Stomach (tissue), 9 donors: ENCODE results near the gene MGAT4A. TPM values are rescaled to one million over a fixed set of nuclear protein-coding genes. Genes with fewer than 3 reads are reported as not detected.

Experiments
- DNase-seq, 2 donors: peaks; one replicate each; pipeline versions ENCODE4 v3.0.0 to v3.0.0-alpha.2; 2013 to 2019
- H3K27ac ChIP-seq, 5 donors: fragments of 200-600 bp in 4 of 5; sonication (generic) in 4 of 5; one replicate each; pipeline ENCODE4 v1.5.1; 2013 to 2019; ENCODE audit warnings: mild to moderate bottlenecking in 1 of 5, moderate library complexity in 1 of 5
- H3K27me3 ChIP-seq, 3 donors: fragments of 200-600 bp; sonication (generic); one replicate each; pipeline ENCODE4 v1.5.1; 2017 to 2019; ENCODE audit warnings: mixed run types in 1 of 3
- H3K36me3 ChIP-seq, 4 donors: fragments of 200-600 bp; sonication (generic); 1 replicate in 3 of 4; 2 replicates in 1 of 4; pipeline ENCODE4 v1.5.1; 2016 to 2019
- H3K4me1 ChIP-seq, 4 donors: fragments of 200-600 bp; sonication (generic); one replicate each; pipeline ENCODE4 v1.5.1; 2016 to 2019
- H3K4me3 ChIP-seq, 4 donors: fragments of 200-600 bp; sonication (generic) in 3 of 4; one replicate each; pipeline ENCODE4 v1.5.1; 2016 to 2019; ENCODE audit warnings: mild to moderate bottlenecking in 1 of 4
- H3K9me3 ChIP-seq, 4 donors: fragments of 200-600 bp; sonication (generic); one replicate each; pipeline ENCODE4 v1.5.1; 2016 to 2019
- CTCF ChIP-seq, 7 experiments: fragments of 450-650 bp in 4 of 7; fragments of 200-600 bp in 3 of 7; sonication (generic) in 3 of 7; IDR thresholded peaks; one replicate each; pipeline ENCODE4 v1.5.1; 2016 to 2019; ENCODE audit warnings: antibody characterized with exemption in 7 of 7, control low read depth in 2 of 7, mild to moderate bottlenecking in 1 of 7
- EP300 ChIP-seq: sonication (generic); formaldehyde crosslinking; IDR thresholded peaks from one replicate; pipeline ENCODE4 v1.6.1; 2017; ENCODE audit warnings: antibody characterized with exemption
- POLR2A ChIP-seq, 4 donors: fragments of 450-650 bp; IDR thresholded peaks; one replicate each; pipeline ENCODE4 v1.6.1; 2016; ENCODE audit warnings: antibody characterized with exemption in 4 of 4, control low read depth in 2 of 4, mild to moderate bottlenecking in 1 of 4, moderate library complexity in 1 of 4
- POLR2AphosphoS5 ChIP-seq, 3 donors: sonication (generic); formaldehyde crosslinking; IDR thresholded peaks; one replicate each; pipeline ENCODE4 v1.6.1; 2016; ENCODE audit warnings: antibody characterized with exemption in 3 of 3
- WGBS, 5 donors: extraction: QIAGEN DNeasy Blood & Tissue Kit in 3 of 5; methylation state at CpG; one replicate each; pipeline versions ENCODE4 v1.1.5 to v1.1.7; 2013 to 2018; 5-methylcytosine and 5-hydroxymethylcytosine counted together
- intact Hi-C: fragments of 100-400 bp; cut with DNase I; formaldehyde crosslinking; loops from one replicate; pipeline ENCODE4 v1.15.1; 2023; ENCODE audit warnings: low total_unique reads
- polyA plus RNA-seq, 3 donors: library from polyadenylated mRNA; stranded (reverse); fragments of 200-250 nt; gene quantifications; one replicate each; pipeline ENCODE4 v1.2.3, GENCODE V29; 2013
- total RNA-seq, 5 donors: library from RNA; depleted of rRNA; stranded (reverse); fragments of >200 nt; gene quantifications; one replicate each; pipeline versions ENCODE4 v1.1.0 to v1.2.3, GENCODE V29; 2014 to 2016
- donor health status: healthy with polysubstance abuse.
- donor health status: Bipolar disorder and iron deficiency.
- donor health status: healthy.

The MGAT4A gene
- total and polyA plus RNA-seq, 8 donors = 4.8 to 81.1 (median 11.8) TPM

- Histone ChIP-seq H3K36me3 (peaks cover 0 to 13% (median 11%) of the 10 kb centered on the region in 4 donors), H3K27ac (no peak overlapping the region), H3K27me3 (no peaks in the 10 kb centered on the region), H3K4me1 (peaks cover 4 to 33% (median 21%) of the 10 kb centered on the region in 4 donors), H3K9me3 (peaks cover 0 to 5% (median 0%) of the 10 kb centered on the region in 4 donors), H3K4me3 (no peak overlapping the region)
- 81 to 91% (median 84%) methylated on average over 5 of the region's 5 CpGs for WGBS, 5 donors
- TF ChIP-seq POLR2A (IDR thresholded peaks at IDR 0.05) (no peak), CTCF (IDR thresholded peaks at IDR 0.05) (no peak), POLR2AphosphoS5 (IDR thresholded peaks at IDR 0.05) (no peak), EP300 (no peak)
- intact Hi-C loops = no loop called here
- no peak for DNase-seq
Measured at GRCh38 chr2:98716786-98717185, 14.1 kb downstream of the MGAT4A start.

GRCh38 chr2:98715812-98716451 is 15.0 kb downstream of the MGAT4A start:
- Histone ChIP-seq H3K36me3 (peaks cover 0 to 11% (median 8%) of the 10 kb centered on the region in 4 donors), H3K9me3 (peaks cover 0 to 3% (median 0%) of the 10 kb centered on the region in 4 donors), H3K27ac (no peak overlapping the region), H3K27me3 (no peaks in the 10 kb centered on the region), H3K4me3 (no peak overlapping the region), H3K4me1 (peaks cover 4 to 33% (median 21%) of the 10 kb centered on the region in 4 donors)
- WGBS, 5 donors = 85 to 89% (median 89%) methylated on average over 9 of the region's 9 CpGs
- DNase-seq = no peak
- intact Hi-C loops = no loop called here
- TF ChIP-seq POLR2A (IDR thresholded peaks at IDR 0.05) = no peak
- TF ChIP-seq POLR2AphosphoS5 (IDR thresholded peaks at IDR 0.05) = no peak
- TF ChIP-seq CTCF (IDR thresholded peaks at IDR 0.05) = no peak
- no peak for TF ChIP-seq EP300

- Histone ChIP-seq H3K27me3 (no peaks in the 10 kb centered on the region), H3K4me3 (no peak overlapping the region), H3K4me1 (peaks cover 16 to 51% (median 37%) of the 10 kb centered on the region in 4 donors), H3K27ac (no peak overlapping the region), H3K36me3 (no peaks in the 10 kb centered on the region), H3K9me3 (no peaks in the 10 kb centered on the region)
- intact Hi-C loops = no loop called here
- TF ChIP-seq POLR2AphosphoS5 (IDR thresholded peaks at IDR 0.05) = no peak
- no peak for TF ChIP-seq CTCF (IDR thresholded peaks at IDR 0.05)
- no peak for TF ChIP-seq POLR2A (IDR thresholded peaks at IDR 0.05)
- TF ChIP-seq EP300 = no peak
- no peak for DNase-seq
- WGBS, 5 donors = 34 to 51% (median 39%) methylated on average over 4 of the region's 4 CpGs
Measured at GRCh38 chr2:98713332-98714015, 17.5 kb downstream of the MGAT4A start.

- H3K4me1 ChIP-seq = peaks cover 16 to 58% (median 38%) of the 10 kb centered on the region in 4 donors
- H3K27ac ChIP-seq = no peak overlapping the region
- H3K4me3 ChIP-seq = no peak overlapping the region
- no peaks in the 10 kb centered on the region for H3K36me3 ChIP-seq
- WGBS, 5 donors = 95 to 97% (median 97%) methylated on average over 3 of the region's 3 CpGs
- intact Hi-C loops = no loop called here
- no peaks in the 10 kb centered on the region for H3K9me3 ChIP-seq
- no peak for DNase-seq
- H3K27me3 ChIP-seq = no peaks in the 10 kb centered on the region
- TF ChIP-seq POLR2A (IDR thresholded peaks at IDR 0.05) (no peak), POLR2AphosphoS5 (IDR thresholded peaks at IDR 0.05) (no peak), EP300 (no peak), CTCF (IDR thresholded peaks at IDR 0.05) (no peak)
Measured at GRCh38 chr2:98712145-98712544, 18.8 kb downstream of the MGAT4A start.
